Coronary artery (tissue), 2 donors: Measurements from ENCODE around the gene TRABD.

Experiments used
- DNase-seq: peaks from one replicate; pipeline ENCODE4 v3.0.0-alpha.2; 2017; ENCODE audit warnings: low spot score
- H3K27ac ChIP-seq, 2 donors: fragments of 200-600 bp; sonication (generic); one replicate each; pipeline ENCODE4 v1.5.1; 2016 to 2019
- H3K4me3 ChIP-seq: fragments of 200-600 bp; sonication (generic); 2 replicates; pipeline ENCODE4 v1.5.1; 2016; ENCODE audit warnings: mild to moderate bottlenecking, moderate library complexity
- CTCF ChIP-seq: fragments of 200-600 bp; sonication (generic); IDR thresholded peaks from one replicate; pipeline ENCODE4 v1.5.1; 2019; ENCODE audit warnings: antibody characterized with exemption

The TRABD gene

GRCh38 chr22:50216684-50217520, 31.2 kb downstream of the TRABD start:
- Histone ChIP-seq H3K27ac (no peak overlapping the region), H3K4me3 (no peak overlapping the region)
- no peak for TF ChIP-seq CTCF
- no peak for DNase-seq

- Histone ChIP-seq H3K4me3 (no peak overlapping the region), H3K27ac (no peak overlapping the region)
- no peak for DNase-seq
- TF ChIP-seq CTCF: no peak
Measured at GRCh38 chr22:50217543-50218152, 31.9 kb downstream of the TRABD start.

- DNase-seq: no peak
- Histone ChIP-seq H3K4me3 (no peak overlapping the region), H3K27ac (no peak overlapping the region)
- no peak for TF ChIP-seq CTCF
Measured at GRCh38 chr22:50218153-50218995, 32.7 kb downstream of the TRABD start.

- H3K27ac ChIP-seq: no peak overlapping the region
- no peak overlapping the region for H3K4me3 ChIP-seq
- TF ChIP-seq CTCF: no peak
- DNase-seq: no peak
Measured at GRCh38 chr22:50218996-50219727, 33.4 kb downstream of the TRABD start.

GRCh38 chr22:50219800-50220602, 34.3 kb downstream of the TRABD start:
- Histone ChIP-seq H3K27ac (no peak overlapping the region), H3K4me3 (no peak overlapping the region)
- TF ChIP-seq CTCF: no peak
- DNase-seq: no peak
